NCI-H1436 (cell line): Measurements from ENCODE around the gene LAYN.

Experiments
- DNase-seq: peaks from one replicate; lab custom pipeline; 2025; lab: John Stamatoyannopoulos, UW

The LAYN gene, protein sequence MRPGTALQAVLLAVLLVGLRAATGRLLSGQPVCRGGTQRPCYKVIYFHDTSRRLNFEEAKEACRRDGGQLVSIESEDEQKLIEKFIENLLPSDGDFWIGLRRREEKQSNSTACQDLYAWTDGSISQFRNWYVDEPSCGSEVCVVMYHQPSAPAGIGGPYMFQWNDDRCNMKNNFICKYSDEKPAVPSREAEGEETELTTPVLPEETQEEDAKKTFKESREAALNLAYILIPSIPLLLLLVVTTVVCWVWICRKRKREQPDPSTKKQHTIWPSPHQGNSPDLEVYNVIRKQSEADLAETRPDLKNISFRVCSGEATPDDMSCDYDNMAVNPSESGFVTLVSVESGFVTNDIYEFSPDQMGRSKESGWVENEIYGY

DNA sequence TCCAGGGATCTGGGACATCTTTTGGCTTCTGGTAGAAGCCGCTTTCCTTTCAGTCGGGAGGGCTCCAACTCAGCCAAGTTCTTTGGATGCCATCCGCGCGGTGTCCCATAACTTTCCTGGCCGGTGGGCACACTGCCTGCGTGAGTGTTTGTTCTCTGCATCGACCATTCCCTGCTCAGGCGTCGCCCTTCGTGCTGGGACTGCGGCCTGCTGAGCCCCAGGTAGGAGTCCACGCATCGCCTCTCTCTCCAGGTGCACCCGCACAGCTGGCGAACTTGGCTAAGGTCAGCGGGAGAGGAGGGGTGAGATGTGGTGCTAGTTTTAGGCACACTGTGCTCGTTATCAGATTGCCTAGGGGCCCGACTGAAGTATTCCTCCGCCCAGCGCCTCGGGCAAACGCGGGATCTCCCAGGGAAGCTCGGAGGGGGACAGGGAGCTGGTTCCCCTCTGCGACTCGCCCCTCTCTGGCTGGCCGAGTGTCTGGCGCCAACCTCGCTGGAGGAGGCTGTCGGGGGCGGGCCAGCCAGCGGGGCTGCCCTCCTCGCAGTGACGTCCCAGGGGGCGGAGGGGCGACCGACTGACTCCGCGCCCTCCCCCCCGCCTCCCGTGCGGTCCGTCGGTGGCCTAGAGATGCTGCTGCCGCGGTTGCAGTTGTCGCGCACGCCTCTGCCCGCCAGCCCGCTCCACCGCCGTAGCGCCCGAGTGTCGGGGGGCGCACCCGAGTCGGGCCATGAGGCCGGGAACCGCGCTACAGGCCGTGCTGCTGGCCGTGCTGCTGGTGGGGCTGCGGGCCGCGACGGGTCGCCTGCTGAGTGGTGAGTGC, at the start of gene LAYN:
Gene LAYN (plus strand): TSS at position 607 of the 823 bp plus-strand sequence. CDS start 124 bp downstream, at position 731.
- DNase-seq = peak; percentile 65

GRCh38 chr11:111494040-111494439, 46.5 kb upstream of the LAYN start:
- no peak for DNase-seq

GRCh38 chr11:111499483-111499882, 41.0 kb upstream of the LAYN start:
- no peak for DNase-seq

- DNase-seq = no peak
Measured at GRCh38 chr11:111500481-111500880, 40.0 kb upstream of the LAYN start.

GRCh38 chr11:111502611-111503010, 37.9 kb upstream of the LAYN start:
- DNase-seq = peak; percentile 1

- DNase-seq = no peak
Measured at GRCh38 chr11:111510311-111510710, 30.2 kb upstream of the LAYN start.

GRCh38 chr11:111512296-111513239, 28.0 kb upstream of the LAYN start, which contains the start of gene BTG4:
Gene BTG4 (minus strand): TSS chr11:111512386. CDS start chr11:111498776, 13,610 bp downstream.
- DNase-seq = no peak

- DNase-seq = no peak
Measured at GRCh38 chr11:111513240-111513605, 27.3 kb upstream of the LAYN start.

- no peak for DNase-seq
Measured at GRCh38 chr11:111514216-111515031, 26.1 kb upstream of the LAYN start, which contains the start of gene HOATZ. Gene HOATZ (plus strand): TSS chr11:111514778. CDS start chr11:111514785, 7 bp downstream.

DNA sequence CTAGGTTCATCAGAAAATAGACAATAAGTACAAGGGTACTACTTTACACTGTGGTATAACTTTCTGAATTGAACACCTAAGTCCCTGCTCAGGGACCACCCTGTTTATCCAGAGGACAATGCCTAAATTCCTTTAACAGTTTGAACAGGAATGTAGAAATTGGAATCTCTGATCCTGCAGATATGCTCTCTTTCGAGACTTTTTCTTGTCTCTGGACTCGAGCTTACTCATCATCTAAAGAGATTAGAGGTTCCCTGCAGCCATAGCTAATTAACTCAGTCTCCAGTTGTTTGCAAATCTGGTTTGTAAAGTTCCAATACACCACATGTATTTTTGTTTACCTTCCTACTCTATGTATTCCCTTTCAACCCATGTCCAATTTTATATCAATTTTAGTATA, 24.9 kb upstream of the LAYN start:
- DNase-seq = no peak

GRCh38 chr11:111518668-111519067, 21.9 kb upstream of the LAYN start:
- DNase-seq = no peak

DNA sequence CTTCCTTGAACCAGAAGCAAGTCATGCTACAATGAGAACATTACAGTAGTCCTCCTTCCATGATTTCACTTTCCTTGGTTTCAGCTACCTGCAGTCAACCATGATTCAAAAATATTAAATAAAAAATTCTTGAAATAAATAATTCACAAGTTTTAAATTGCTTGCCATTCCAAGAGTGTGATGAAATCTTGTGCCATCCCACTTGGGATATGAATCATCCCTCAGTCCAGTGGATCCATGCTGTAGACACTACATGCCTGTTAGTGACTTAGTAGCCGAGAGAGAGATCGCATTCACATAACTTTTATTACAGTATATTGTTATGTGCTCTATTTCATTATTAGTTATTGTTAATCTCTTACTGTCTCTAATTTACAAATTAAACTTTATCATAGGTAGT, 20.0 kb upstream of the LAYN start:
- DNase-seq = no peak

DNA sequence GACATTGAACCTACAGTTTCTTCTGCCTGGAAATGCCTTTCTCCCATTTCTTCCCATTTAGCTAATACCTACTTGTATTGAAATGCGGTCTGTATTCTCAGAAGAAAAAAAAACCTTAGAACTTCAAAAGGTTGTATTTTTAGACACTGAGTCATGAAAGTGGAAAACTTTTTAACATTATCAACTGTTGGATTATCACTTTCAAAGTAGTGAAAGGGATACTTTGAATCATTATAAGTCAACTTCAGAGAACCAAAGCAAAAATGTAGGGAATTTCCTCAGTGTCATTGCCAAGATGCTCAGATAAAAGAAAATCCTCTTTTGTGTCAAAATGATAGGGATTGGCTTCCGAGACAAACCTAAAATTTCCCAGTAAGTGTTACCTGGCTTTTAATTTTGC, 19.4 kb upstream of the LAYN start:
- no peak for DNase-seq

GRCh38 chr11:111522426-111522825, 18.1 kb upstream of the LAYN start:
- no peak for DNase-seq

- no peak for DNase-seq
Measured at GRCh38 chr11:111523343-111523742, 17.2 kb upstream of the LAYN start.

GRCh38 chr11:111524056-111524455, 16.5 kb upstream of the LAYN start:
- no peak for DNase-seq

DNA sequence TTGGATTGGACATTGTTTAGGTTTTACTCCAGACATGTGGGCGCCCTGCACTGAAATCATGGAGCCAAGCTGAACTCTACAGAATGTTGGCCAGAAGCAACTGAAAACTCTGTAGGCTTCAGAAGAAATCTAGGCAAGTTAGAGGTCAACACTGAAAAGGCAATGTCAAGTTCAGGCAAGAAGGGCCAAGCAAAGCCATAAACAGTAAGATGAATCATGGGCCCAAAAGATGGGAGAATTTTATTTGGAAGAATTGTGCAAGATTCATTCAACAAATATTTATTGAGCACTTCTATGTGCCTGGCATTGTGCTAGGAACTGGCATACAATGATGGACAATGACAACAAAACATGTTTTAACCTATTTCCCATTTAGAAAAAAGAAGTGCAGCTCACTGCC, 15.1 kb upstream of the LAYN start:
- no peak for DNase-seq

DNA sequence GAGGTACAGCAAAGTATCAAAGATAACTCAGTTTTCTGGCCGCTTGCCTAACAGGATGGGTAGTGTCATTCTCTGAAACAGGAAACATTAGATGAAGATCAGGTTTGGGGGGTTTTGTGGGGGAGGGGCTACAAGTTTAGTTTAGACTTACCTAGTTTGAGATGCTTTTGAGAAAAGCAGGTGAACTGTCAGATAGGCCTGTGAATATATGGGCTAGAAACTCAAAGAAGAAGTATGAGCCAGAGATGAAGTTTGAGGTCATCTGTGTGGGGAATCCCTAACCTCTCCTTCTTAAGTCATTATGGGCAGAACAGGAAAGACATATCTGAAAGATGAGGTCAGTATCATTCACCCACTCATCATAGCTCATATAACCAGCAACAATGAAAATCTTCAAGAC, 14.0 kb upstream of the LAYN start:
- DNase-seq = no peak

- no peak for DNase-seq
Measured at GRCh38 chr11:111527279-111527678, 13.2 kb upstream of the LAYN start.

GRCh38 chr11:111528557-111528956, 12.0 kb upstream of the LAYN start:
- DNase-seq = no peak

DNA sequence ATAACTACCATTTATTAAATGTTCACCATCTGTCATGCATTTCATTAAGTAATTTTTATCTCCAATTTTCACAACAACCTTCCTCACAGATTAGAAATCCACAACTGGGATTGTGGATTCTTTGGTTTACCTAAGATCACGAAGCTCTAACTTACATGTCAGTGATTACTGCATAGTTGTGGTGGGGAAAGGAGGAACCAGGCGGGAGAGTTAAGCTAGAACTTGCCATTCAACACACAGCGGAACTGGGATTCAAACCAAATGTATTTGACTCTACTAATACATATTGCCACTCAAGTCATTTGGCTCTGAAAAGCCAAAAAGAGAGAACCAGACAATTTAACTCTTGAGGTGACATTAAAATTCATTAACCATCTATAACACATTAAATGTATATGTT, 10.4 kb upstream of the LAYN start:
- no peak for DNase-seq
